Trophoblast cell (in vitro differentiated cells and primary cell): ENCODE data around the gene SIRT6.

ENCODE experiments used
- DNase-seq, 2 donors: peaks; one replicate each; pipeline ENCODE4 v3.0.0-alpha.2; 2016
- H2AFZ ChIP-seq: 2 replicates; pipeline ENCODE4 v1.6.1; 2013; ENCODE audit warnings: low read length, moderate library complexity, mild to moderate bottlenecking; ENCODE audit not compliant: insufficient read depth, poor library complexity
- H2AK5ac ChIP-seq: 2 replicates; pipeline ENCODE4 v1.6.1; 2013; ENCODE audit warnings: mild to moderate bottlenecking, low read length
- H2BK120ac ChIP-seq: 2 replicates; pipeline ENCODE4 v1.6.1; 2013; ENCODE audit warnings: low read length, mild to moderate bottlenecking, moderate library complexity; ENCODE audit not compliant: insufficient read depth, poor library complexity
- H2BK12ac ChIP-seq: 2 replicates; pipeline ENCODE4 v1.6.1; 2013; ENCODE audit warnings: mild to moderate bottlenecking, low read length, moderate library complexity
- H2BK5ac ChIP-seq: 2 replicates; pipeline ENCODE4 v1.6.1; 2013; ENCODE audit warnings: low read length, low read depth, moderate library complexity, mild to moderate bottlenecking; ENCODE audit not compliant: poor library complexity
- H3K14ac ChIP-seq: 2 replicates; pipeline ENCODE4 v1.6.1; 2013; ENCODE audit warnings: mild to moderate bottlenecking, low read length
- H3K18ac ChIP-seq: 2 replicates; pipeline ENCODE4 v1.6.1; 2013; ENCODE audit warnings: mild to moderate bottlenecking, low read length
- H3K23ac ChIP-seq: 2 replicates; pipeline ENCODE4 v1.6.1; 2013; ENCODE audit warnings: low read length
- H3K27ac ChIP-seq: 2 replicates; pipeline ENCODE4 v1.5.1; 2013; ENCODE audit warnings: low read depth, mild to moderate bottlenecking, inconsistent platforms, low read length, moderate library complexity
- H3K27me3 ChIP-seq: 2 replicates; pipeline ENCODE4 v1.6.1; 2013; ENCODE audit warnings: inconsistent platforms, mild to moderate bottlenecking, low read length, moderate library complexity; ENCODE audit not compliant: insufficient read depth
- H3K36me3 ChIP-seq, 2 experiments: 1 replicate in 1 of 2; 2 replicates in 1 of 2; pipeline ENCODE4 v1.6.1; 2013; ENCODE audit warnings: low read length in 2 of 2, mild to moderate bottlenecking in 2 of 2, moderate library complexity in 1 of 2; ENCODE audit not compliant: insufficient read depth in 2 of 2, control insufficient read depth in 1 of 2
- H3K4ac ChIP-seq: 2 replicates; pipeline ENCODE4 v1.6.1; 2013; ENCODE audit warnings: low read depth, mild to moderate bottlenecking, low read length, moderate library complexity
- H3K4me1 ChIP-seq, 2 experiments: 1 replicate in 1 of 2; 2 replicates in 1 of 2; pipeline ENCODE4 v1.6.1; 2013; ENCODE audit warnings: low read length in 2 of 2, mild to moderate bottlenecking in 2 of 2, moderate library complexity in 1 of 2; ENCODE audit not compliant: insufficient read depth in 2 of 2, control insufficient read depth in 1 of 2
- H3K4me2 ChIP-seq: 2 replicates; pipeline ENCODE4 v1.6.1; 2013; ENCODE audit warnings: inconsistent platforms, mild to moderate bottlenecking, low read length, moderate library complexity
- H3K4me3 ChIP-seq: 2 replicates; pipeline ENCODE4 v1.5.1; 2013; ENCODE audit warnings: mild to moderate bottlenecking, low read depth, low read length, inconsistent platforms
- H3K79me1 ChIP-seq: one replicate; pipeline ENCODE4 v1.6.1; 2013; ENCODE audit warnings: low read length
- H3K79me2 ChIP-seq: 2 replicates; pipeline ENCODE4 v1.6.1; 2013; ENCODE audit warnings: low read length, mild to moderate bottlenecking; ENCODE audit not compliant: control insufficient read depth, insufficient read depth, poor library complexity
- H3K9ac ChIP-seq: 2 replicates; pipeline ENCODE4 v1.6.1; 2013; ENCODE audit warnings: mild to moderate bottlenecking, low read length
- H3K9me3 ChIP-seq: 2 replicates; pipeline ENCODE4 v1.6.1; 2013; ENCODE audit warnings: low read depth, mild to moderate bottlenecking, control low read depth, inconsistent platforms, low read length; ENCODE audit not compliant: insufficient read depth
- H4K12ac ChIP-seq: 2 replicates; pipeline ENCODE4 v1.6.1; 2013; ENCODE audit warnings: low read depth, mild to moderate bottlenecking, low read length, moderate library complexity
- H4K8ac ChIP-seq: 2 replicates; pipeline ENCODE4 v1.6.1; 2013; ENCODE audit warnings: low read depth, mild to moderate bottlenecking, low read length, moderate library complexity
- H4K91ac ChIP-seq: one replicate; pipeline ENCODE4 v1.6.1; 2013; ENCODE audit warnings: low read depth, mild to moderate bottlenecking, low read length, moderate library complexity
- WGBS: extraction: QIAGEN DNeasy Blood & Tissue Kit; methylation state at CpG from one replicate; pipeline ENCODE4 v1.1.7; 2013; ENCODE audit warnings: missing lambda C conversion rate; ENCODE audit not compliant: insufficient read length, insufficient coverage; ENCODE audit errors: extremely low coverage; 5-methylcytosine and 5-hydroxymethylcytosine counted together

SIRT6 gene

DNA sequence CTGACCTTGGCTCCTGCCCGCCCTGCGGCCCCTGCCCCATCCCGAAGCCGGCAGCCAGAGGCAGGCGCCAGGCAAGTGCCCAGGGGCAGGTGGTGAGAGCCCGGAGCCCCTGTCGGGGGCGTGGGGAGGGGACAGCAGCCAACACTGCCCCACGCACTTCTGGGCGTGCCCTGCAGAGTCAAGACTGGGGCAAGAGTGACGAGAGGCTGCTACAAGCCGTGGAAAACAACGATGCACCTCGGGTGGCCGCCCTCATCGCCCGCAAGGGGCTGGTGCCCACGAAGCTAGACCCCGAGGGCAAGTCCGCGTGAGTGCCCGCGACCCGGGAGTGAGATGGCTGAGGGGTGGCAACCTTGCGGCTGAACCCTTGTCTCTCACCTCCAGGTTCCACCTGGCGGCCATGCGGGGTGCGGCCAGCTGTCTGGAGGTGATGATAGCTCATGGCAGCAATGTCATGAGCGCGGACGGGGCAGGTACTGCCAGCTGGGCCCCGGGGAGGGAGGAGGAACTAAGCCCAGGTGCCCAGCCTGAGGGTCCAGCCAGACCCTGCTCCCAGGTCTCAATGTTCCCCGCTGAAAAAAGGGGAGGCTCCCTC is 17.4 kb upstream of the SIRT6 start:
- no peak overlapping the region for H3K18ac ChIP-seq

DNA sequence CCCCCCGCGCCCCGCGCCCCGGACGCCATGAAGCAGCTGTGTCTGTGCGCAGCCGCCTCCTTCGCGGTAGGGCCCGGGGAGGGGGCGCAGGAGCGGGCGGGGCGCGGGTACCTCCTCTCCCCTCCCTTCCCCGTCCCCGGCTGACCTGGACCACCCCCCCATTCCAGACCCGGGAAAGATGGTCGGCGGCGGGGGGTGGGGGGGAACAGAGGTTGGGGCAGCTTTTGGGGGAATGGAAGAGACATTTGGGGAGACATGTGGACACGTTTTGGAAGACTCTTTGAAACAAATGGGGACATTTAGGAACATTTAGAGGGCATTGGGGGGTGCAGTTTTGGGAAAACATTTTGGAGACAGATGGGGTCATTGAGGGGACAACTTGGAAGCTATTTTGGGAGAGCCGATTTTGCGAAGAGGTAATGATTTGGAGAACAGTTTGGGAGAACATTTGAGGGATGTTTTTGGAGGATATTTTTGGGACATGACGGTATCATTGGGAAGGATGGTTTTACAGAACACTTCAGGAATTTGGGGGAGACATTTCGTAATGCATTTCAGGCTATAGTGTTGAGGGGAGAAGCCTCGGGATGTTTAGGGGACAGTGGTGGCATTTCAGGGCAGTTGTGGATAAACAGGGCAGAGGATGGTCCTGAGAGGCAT is 16.2 kb upstream of the SIRT6 start:
- H3K27ac ChIP-seq, result no peak overlapping the region
- no peak overlapping the region for H2AK5ac ChIP-seq
- no peak overlapping the region for H4K8ac ChIP-seq
- H3K9ac ChIP-seq, result no peak overlapping the region
- no peaks in the 10 kb centered on the region for H3K79me2 ChIP-seq
- peaks cover 4% of the 10 kb centered on the region for H3K27me3 ChIP-seq
- no CpG with 5 or more reads among the region's 28 CpGs for WGBS
- no peak overlapping the region for H2BK120ac ChIP-seq
- no peak overlapping the region for H4K12ac ChIP-seq
- no peak overlapping the region for H3K4me2 ChIP-seq
- H3K14ac ChIP-seq, result no peak overlapping the region
- no peak overlapping the region for H2BK12ac ChIP-seq
- H3K79me1 ChIP-seq, result no peaks in the 10 kb centered on the region
- peaks cover 0 to 2% of the 10 kb centered on the region in 2 experiments for H3K4me1 ChIP-seq
- peaks cover 4% of the 10 kb centered on the region for H3K9me3 ChIP-seq
- H4K91ac ChIP-seq, result no peak overlapping the region
- H3K18ac ChIP-seq, result no peak overlapping the region
- no peak for DNase-seq
- H2AFZ ChIP-seq, result no peak overlapping the region
- H3K36me3 ChIP-seq, result no peaks in the 10 kb centered on the region
- H3K23ac ChIP-seq, result no peak overlapping the region
- no peak overlapping the region for H2BK5ac ChIP-seq
- H3K4me3 ChIP-seq, result no peak overlapping the region
- no peak overlapping the region for H3K4ac ChIP-seq

More for the DNA sequence above, 17.4 kb upstream of the SIRT6 start:
- H2BK12ac ChIP-seq, result no peak overlapping the region
- H3K14ac ChIP-seq, result no peak overlapping the region
- no peak overlapping the region for H2AFZ ChIP-seq
- H3K4me1 ChIP-seq, result peaks cover 0 to 2% of the 10 kb centered on the region in 2 experiments
- H3K9ac ChIP-seq, result no peak overlapping the region
- no peaks in the 10 kb centered on the region for H3K79me2 ChIP-seq
- no peak overlapping the region for H3K4me2 ChIP-seq
- no peak overlapping the region for H3K27ac ChIP-seq
- peaks cover 4% of the 10 kb centered on the region for H3K27me3 ChIP-seq
- no peak overlapping the region for H2BK5ac ChIP-seq
- WGBS, result no CpG with 5 or more reads among the region's 33 CpGs
- H3K36me3 ChIP-seq, result no peaks in the 10 kb centered on the region
- DNase-seq, result peak in 1 of 2 donors; percentile 28
- H2AK5ac ChIP-seq, result no peak overlapping the region
- H4K12ac ChIP-seq, result no peak overlapping the region
- H3K23ac ChIP-seq, result no peak overlapping the region
- no peak overlapping the region for H2BK120ac ChIP-seq
- no peak overlapping the region for H3K4me3 ChIP-seq
- H3K9me3 ChIP-seq, result peaks cover 4% of the 10 kb centered on the region
- H3K79me1 ChIP-seq, result no peaks in the 10 kb centered on the region
- no peak overlapping the region for H4K91ac ChIP-seq
- H3K4ac ChIP-seq, result no peak overlapping the region
- H4K8ac ChIP-seq, result no peak overlapping the region

DNA sequence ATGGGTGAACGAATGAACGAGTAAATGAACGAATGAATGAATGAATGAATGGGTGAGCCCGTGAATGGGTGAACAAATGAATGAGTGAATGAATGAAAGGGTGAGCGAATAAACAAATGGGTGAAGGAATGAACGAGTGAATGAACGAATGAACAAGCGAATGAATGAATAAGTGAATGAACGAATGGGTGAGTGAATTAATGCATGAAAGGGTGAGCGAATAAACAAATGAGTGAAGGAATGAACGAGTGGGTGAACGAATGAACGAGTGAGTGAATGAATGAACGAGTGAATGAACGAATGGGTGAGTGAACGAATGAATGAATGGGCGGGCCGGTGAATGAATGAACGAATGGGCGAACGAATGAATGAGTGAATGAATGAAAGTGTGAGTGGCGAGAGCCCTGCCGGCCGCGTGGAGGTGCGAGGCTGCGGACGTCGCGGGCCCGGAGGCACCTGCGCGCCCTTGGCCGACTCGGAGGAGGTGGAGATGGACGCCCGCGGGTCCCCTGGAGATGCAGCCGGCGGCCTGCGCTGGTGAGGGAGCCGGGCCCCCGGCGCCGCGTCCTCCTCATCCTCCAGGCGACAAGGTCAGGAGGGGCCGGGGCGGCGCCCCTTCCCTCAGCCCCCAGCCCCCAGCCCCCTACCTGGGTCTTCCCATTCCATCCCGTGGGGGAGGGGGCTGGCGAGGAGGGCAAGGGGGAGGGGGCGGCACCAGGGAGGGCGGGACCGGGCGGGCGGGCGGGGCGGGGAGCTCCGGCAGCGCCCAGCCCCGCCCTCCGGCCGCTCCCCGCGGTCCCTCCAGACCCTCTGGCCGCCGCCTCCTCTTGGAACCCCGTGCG is 15.5 kb upstream of the SIRT6 start:
- H2BK12ac ChIP-seq, result no peak overlapping the region
- peaks cover 0 to 2% of the 10 kb centered on the region in 2 experiments for H3K4me1 ChIP-seq
- no peak overlapping the region for H4K12ac ChIP-seq
- H3K23ac ChIP-seq, result no peak overlapping the region
- no peak overlapping the region for H4K91ac ChIP-seq
- no peaks in the 10 kb centered on the region for H3K79me2 ChIP-seq
- H2AFZ ChIP-seq, result no peak overlapping the region
- no peak overlapping the region for H2BK5ac ChIP-seq
- H3K79me1 ChIP-seq, result no peaks in the 10 kb centered on the region
- no peak overlapping the region for H3K14ac ChIP-seq
- no peak overlapping the region for H3K4ac ChIP-seq
- 100% methylated on average over 5 of the region's 70 CpGs for WGBS
- no peak overlapping the region for H3K9ac ChIP-seq
- no peak overlapping the region for H4K8ac ChIP-seq
- peak overlapping the region; percentile 10 for H3K4me3 ChIP-seq
- H3K4me2 ChIP-seq, result no peak overlapping the region
- no peak overlapping the region for H2AK5ac ChIP-seq
- H3K18ac ChIP-seq, result no peak overlapping the region
- no peaks in the 10 kb centered on the region for H3K36me3 ChIP-seq
- H3K27ac ChIP-seq, result no peak overlapping the region
- DNase-seq, result peak in 1 of 2 donors; percentile 37
- peaks cover 4% of the 10 kb centered on the region for H3K9me3 ChIP-seq
- peaks cover 4% of the 10 kb centered on the region for H3K27me3 ChIP-seq
- no peak overlapping the region for H2BK120ac ChIP-seq

DNA sequence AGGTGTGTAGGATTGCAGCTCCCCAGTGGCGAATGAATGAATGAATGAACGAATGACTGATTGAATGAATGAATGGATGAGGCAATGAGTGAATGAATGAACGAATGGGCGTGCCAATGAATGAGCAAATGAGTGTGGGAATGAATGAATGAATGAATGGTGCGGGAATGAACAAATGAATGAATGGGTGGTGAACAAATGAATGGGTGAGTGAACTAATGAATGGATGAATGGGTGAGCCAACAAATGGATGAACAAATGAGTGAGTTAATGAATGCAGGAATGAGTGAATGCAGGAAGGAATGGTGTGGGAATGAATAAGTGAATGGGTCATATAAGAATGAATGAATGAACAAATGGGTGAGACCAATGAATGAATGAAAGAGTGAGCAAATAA is 14.9 kb upstream of the SIRT6 start:
- Histone ChIP-seq H2BK120ac (no peak overlapping the region), H2AK5ac (no peak overlapping the region), H3K79me1 (no peaks in the 10 kb centered on the region), H3K18ac (no peak overlapping the region), H4K8ac (no peak overlapping the region), H3K9ac (no peak overlapping the region), H3K79me2 (no peaks in the 10 kb centered on the region), H4K91ac (no peak overlapping the region), H3K4ac (no peak overlapping the region), H2AFZ (no peak overlapping the region), H3K4me2 (no peak overlapping the region), H2BK12ac (no peak overlapping the region), H4K12ac (no peak overlapping the region), H3K36me3 (no peaks in the 10 kb centered on the region), H3K14ac (no peak overlapping the region), H3K9me3 (peaks cover 2% of the 10 kb centered on the region), H3K4me1 (peaks cover 0 to 2% of the 10 kb centered on the region in 2 experiments), H3K27me3 (peaks cover 4% of the 10 kb centered on the region), H3K4me3 (no peak overlapping the region), H2BK5ac (no peak overlapping the region), H3K27ac (no peak overlapping the region), H3K23ac (no peak overlapping the region)
- WGBS, result 100% methylated on average over 1 of the region's 5 CpGs
- DNase-seq, result no peak
